Astrocyte of the hippocampus (primary cell): ENCODE results near the gene PRR9.

ENCODE experiments used
- DNase-seq: peaks from one replicate; pipeline ENCODE4 v3.0.0; 2011; ENCODE audit warnings: low read depth, low spot score

PRR9 gene

GRCh38 chr1:153262462-153263157, 45.2 kb downstream of the PRR9 start:
- no peak for DNase-seq

GRCh38 chr1:153265457-153265856, 48.1 kb downstream of the PRR9 start:
- DNase-seq = no peak
